Liver (tissue), 9 donors: ENCODE results near the gene L3MBTL1. TPM values are rescaled to one million over a fixed set of nuclear protein-coding genes. Genes with fewer than 3 reads are reported as not detected.

Source experiments
- DNase-seq: peaks from one replicate; pipeline ENCODE4 v3.0.0-alpha.2; 2017; ENCODE audit warnings: low spot score
- H3K27ac ChIP-seq, 2 donors: one replicate each; pipeline ENCODE4 v1.7.0; 2013; ENCODE audit warnings: inconsistent platforms in 2 of 2, low read length in 2 of 2, control low read depth in 1 of 2, low read depth in 1 of 2, mild to moderate bottlenecking in 1 of 2
- H3K27me3 ChIP-seq, 4 donors: one replicate each; pipeline versions ENCODE4 v1.6.1 to v1.7.0; 2013; ENCODE audit warnings: low read length in 3 of 4, inconsistent platforms in 1 of 4, mild to moderate bottlenecking in 1 of 4, moderate library complexity in 1 of 4; ENCODE audit not compliant: control insufficient read depth in 4 of 4, insufficient read depth in 4 of 4
- H3K36me3 ChIP-seq, 4 donors: one replicate each; pipeline versions ENCODE4 v1.6.1 to v1.7.0; 2013; ENCODE audit warnings: low read length in 3 of 4, mild to moderate bottlenecking in 3 of 4, low read depth in 1 of 4, moderate library complexity in 1 of 4; ENCODE audit not compliant: control insufficient read depth in 4 of 4, insufficient read depth in 3 of 4
- H3K4me1 ChIP-seq, 4 donors: one replicate each; pipeline versions ENCODE4 v1.6.1 to v1.7.0; 2013; ENCODE audit warnings: low read length in 3 of 4, mild to moderate bottlenecking in 3 of 4, moderate library complexity in 1 of 4; ENCODE audit not compliant: control insufficient read depth in 4 of 4, insufficient read depth in 4 of 4
- H3K4me3 ChIP-seq, 3 donors: one replicate each; pipeline versions ENCODE4 v1.6.1 to v1.7.0; 2013; ENCODE audit warnings: low read length in 3 of 3, control low read depth in 1 of 3, low read depth in 1 of 3, mild to moderate bottlenecking in 1 of 3
- H3K9ac ChIP-seq, 2 donors: one replicate each; pipeline ENCODE4 v1.7.0; 2013; ENCODE audit warnings: low read length in 2 of 2, mild to moderate bottlenecking in 2 of 2, moderate library complexity in 2 of 2, control low read depth in 1 of 2, low read depth in 1 of 2
- H3K9me3 ChIP-seq, 4 donors: one replicate each; pipeline versions ENCODE4 v1.6.1 to v1.7.0; 2013; ENCODE audit warnings: low read length in 3 of 4; ENCODE audit not compliant: control insufficient read depth in 4 of 4
- EGR1 ChIP-seq, 2 donors: IDR thresholded peaks; 2 replicates each; pipeline ENCODE4 v1.6.1; 2016 to 2018; ENCODE audit warnings: antibody characterized with exemption in 2 of 2, low read depth in 2 of 2
- FOXA1 ChIP-seq: IDR thresholded peaks from 2 replicates; pipeline ENCODE4 v1.6.1; 2016; ENCODE audit warnings: antibody characterized with exemption
- FOXA2 ChIP-seq: IDR thresholded peaks from 2 replicates; pipeline ENCODE4 v1.6.1; 2016; ENCODE audit warnings: antibody characterized with exemption
- GABPA ChIP-seq, 2 donors: IDR thresholded peaks in 1 of 2; conservative IDR thresholded peaks in 1 of 2; 2 replicates each; pipeline ENCODE4 v1.6.1; 2016; ENCODE audit warnings: antibody characterized with exemption in 2 of 2, mild to moderate bottlenecking in 1 of 2, moderate library complexity in 1 of 2
- HNF4A ChIP-seq, 2 donors: conservative IDR thresholded peaks; 2 replicates each; pipeline ENCODE4 v1.6.1; 2016; ENCODE audit warnings: antibody characterized with exemption in 2 of 2, mild to moderate bottlenecking in 2 of 2
- HNF4G ChIP-seq: IDR thresholded peaks from 2 replicates; pipeline ENCODE4 v1.6.1; 2016; ENCODE audit warnings: antibody characterized with exemption
- JUND ChIP-seq, 2 donors: IDR thresholded peaks; 2 replicates each; pipeline ENCODE4 v1.6.1; 2016; ENCODE audit warnings: antibody characterized with exemption in 2 of 2
- NR2F2 ChIP-seq: IDR thresholded peaks from 2 replicates; pipeline ENCODE4 v1.6.1; 2016; ENCODE audit warnings: antibody characterized with exemption
- RAD21 ChIP-seq, 2 donors: IDR thresholded peaks; 2 replicates each; pipeline ENCODE4 v1.6.1; 2016; ENCODE audit warnings: antibody characterized with exemption in 2 of 2, mild to moderate bottlenecking in 2 of 2
- RXRA ChIP-seq, 2 donors: IDR thresholded peaks; 2 replicates each; pipeline ENCODE4 v1.6.1; 2017 to 2018; ENCODE audit warnings: antibody characterized with exemption in 2 of 2, mild to moderate bottlenecking in 1 of 2
- SP1 ChIP-seq: IDR thresholded peaks from 2 replicates; pipeline ENCODE4 v1.6.1; 2018; ENCODE audit warnings: antibody characterized with exemption, mild to moderate bottlenecking
- TAF1 ChIP-seq: conservative IDR thresholded peaks from 2 replicates; pipeline ENCODE4 v1.6.1; 2016; ENCODE audit warnings: antibody characterized with exemption, mild to moderate bottlenecking
- YY1 ChIP-seq: IDR thresholded peaks from 2 replicates; pipeline ENCODE4 v1.6.1; 2016; ENCODE audit warnings: antibody characterized with exemption, mild to moderate bottlenecking
- WGBS: extraction: QIAGEN DNeasy Blood & Tissue Kit; methylation state at CpG from one replicate; pipeline ENCODE4 v1.1.7; 2013; 5-methylcytosine and 5-hydroxymethylcytosine counted together
- polyA plus RNA-seq, 2 donors: library from polyadenylated mRNA; stranded (reverse) in 1 of 2; unstranded in 1 of 2; fragments of 200-250 nt in 1 of 2; fragments of >200 nt in 1 of 2; fragmentation: Nextera tagmentation in 1 of 2; extraction: Ambion mirVana in 1 of 2; gene quantifications; one replicate each; pipeline versions ENCODE4 v1.2.1 to v1.2.3, GENCODE V29; 2013 to 2015
- total RNA-seq, 2 donors: library from RNA; depleted of rRNA; stranded (reverse); fragments of >200 nt; gene quantifications; one replicate each; pipeline ENCODE4 v1.2.3, GENCODE V29; 2014
- TF ChIP-seq, protein P1 (sequence below): IDR thresholded peaks from 2 replicates; pipeline ENCODE4 v1.6.1; 2016; ENCODE audit warnings: antibody characterized with exemption
- TF ChIP-seq, protein P2 (sequence below): IDR thresholded peaks from 2 replicates; pipeline ENCODE4 v1.6.1; 2016; ENCODE audit warnings: antibody characterized with exemption
- TF ChIP-seq, protein P3 (sequence below): IDR thresholded peaks from 2 replicates; pipeline ENCODE4 v1.6.1; 2016; ENCODE audit warnings: antibody characterized with exemption, mild to moderate bottlenecking
- TF ChIP-seq, protein P4 (sequence below): fragments of 150-350 bp; IDR thresholded peaks from 2 replicates; pipeline ENCODE4 v1.5.1; 2017; ENCODE audit warnings: improper control_type of control experiment, low read depth, low read length; ENCODE audit not compliant: missing input control
- TF ChIP-seq, protein P5 (sequence below): IDR thresholded peaks from 2 replicates; pipeline ENCODE4 v1.6.1; 2016; ENCODE audit warnings: antibody characterized with exemption
- donor health status: healthy.
- donor health status: healthy.
- donor health status: healthy.
- donor health status: healthy.
- donor health status: healthy.

Gene L3MBTL1
- total and polyA plus RNA-seq, 4 donors = 0.45 to 5.6 (median 2.0) TPM

DNA sequence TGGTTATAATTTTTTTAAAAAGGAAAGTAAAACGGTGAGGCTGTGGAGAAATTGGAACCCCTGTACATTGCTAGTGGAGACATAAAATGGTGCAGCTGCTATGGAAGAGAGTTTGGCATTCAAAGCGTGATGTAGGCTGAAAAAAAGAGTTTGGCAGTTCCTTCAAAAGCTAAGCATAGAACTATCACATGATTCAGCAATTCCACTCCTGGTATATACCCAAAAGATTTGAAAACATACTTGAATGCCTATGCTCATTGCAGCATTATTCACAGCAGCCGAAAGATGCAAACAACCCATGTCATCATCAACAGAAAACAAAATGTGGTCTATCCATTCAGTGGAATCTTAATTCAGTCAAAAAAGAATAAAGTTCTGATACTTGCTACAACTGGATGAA lies 46.9 kb downstream of the L3MBTL1 start:
- no peak for TF ChIP-seq HNF4A (conservative IDR thresholded peaks at IDR 0.05)
- TF ChIP-seq, protein P1, sequence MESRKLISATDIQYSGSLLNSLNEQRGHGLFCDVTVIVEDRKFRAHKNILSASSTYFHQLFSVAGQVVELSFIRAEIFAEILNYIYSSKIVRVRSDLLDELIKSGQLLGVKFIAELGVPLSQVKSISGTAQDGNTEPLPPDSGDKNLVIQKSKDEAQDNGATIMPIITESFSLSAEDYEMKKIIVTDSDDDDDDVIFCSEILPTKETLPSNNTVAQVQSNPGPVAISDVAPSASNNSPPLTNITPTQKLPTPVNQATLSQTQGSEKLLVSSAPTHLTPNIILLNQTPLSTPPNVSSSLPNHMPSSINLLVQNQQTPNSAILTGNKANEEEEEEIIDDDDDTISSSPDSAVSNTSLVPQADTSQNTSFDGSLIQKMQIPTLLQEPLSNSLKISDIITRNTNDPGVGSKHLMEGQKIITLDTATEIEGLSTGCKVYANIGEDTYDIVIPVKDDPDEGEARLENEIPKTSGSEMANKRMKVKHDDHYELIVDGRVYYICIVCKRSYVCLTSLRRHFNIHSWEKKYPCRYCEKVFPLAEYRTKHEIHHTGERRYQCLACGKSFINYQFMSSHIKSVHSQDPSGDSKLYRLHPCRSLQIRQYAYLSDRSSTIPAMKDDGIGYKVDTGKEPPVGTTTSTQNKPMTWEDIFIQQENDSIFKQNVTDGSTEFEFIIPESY = no peak
- no peak for TF ChIP-seq FOXA1
- TF ChIP-seq RAD21 (IDR thresholded peaks at IDR 0.05) = no peak
- no peak overlapping the region for H3K9ac ChIP-seq
- peaks cover 3 to 55% (median 39%) of the 10 kb centered on the region in 4 donors for H3K4me1 ChIP-seq
- 86% methylated on average over 3 of the region's 3 CpGs for WGBS
- no peaks in the 10 kb centered on the region for H3K9me3 ChIP-seq
- H3K4me3 ChIP-seq = no peak overlapping the region
- no peak for DNase-seq
- H3K36me3 ChIP-seq = no peaks in the 10 kb centered on the region
- H3K27ac ChIP-seq = no peak overlapping the region
- no peaks in the 10 kb centered on the region for H3K27me3 ChIP-seq

DNA sequence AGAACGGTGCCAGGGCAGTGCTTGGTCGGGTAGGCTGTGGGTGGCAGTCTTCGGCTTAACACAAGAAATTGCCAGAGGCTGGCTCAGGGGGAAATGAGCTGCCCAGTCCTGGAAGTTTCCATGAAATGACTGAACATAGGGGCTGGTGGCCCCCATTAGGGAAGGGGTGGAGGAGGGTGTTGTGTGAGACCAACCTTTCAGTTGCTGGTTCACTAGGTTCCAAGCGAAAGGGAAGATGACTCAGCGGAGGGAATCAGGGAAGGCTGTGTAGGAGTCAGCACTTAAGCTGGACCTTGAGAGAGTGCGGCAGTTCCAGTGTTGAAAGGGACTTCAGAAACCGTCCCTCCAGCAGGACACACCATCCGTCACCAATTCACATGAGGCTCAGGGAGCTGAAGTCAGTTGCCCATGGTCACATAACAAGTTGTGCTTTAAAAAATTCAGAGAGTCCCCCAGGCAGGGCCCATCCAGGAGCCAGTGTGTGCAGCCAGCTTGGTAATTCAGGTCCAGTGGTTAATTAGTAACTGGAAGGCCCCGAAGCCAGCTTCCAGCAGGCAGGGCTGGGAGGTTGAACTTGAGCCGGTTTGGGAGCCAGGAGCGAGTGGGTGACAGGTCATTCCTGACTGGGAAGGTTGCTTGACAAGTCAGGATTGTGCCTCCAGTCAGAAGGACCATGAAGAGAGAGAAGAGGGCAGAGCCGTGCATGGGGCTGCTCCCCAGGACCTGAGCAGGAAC lies 51.1 kb downstream of the L3MBTL1 start, which contains the start of gene SGK2:
TSS of gene SGK2 (plus strand) at position 616 of the 735 bp plus-strand sequence. CDS start 7,469 bp downstream, outside the sequence.
- TF ChIP-seq, protein P2, sequence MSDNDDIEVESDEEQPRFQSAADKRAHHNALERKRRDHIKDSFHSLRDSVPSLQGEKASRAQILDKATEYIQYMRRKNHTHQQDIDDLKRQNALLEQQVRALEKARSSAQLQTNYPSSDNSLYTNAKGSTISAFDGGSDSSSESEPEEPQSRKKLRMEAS = peak; percentile 53
- TF ChIP-seq EGR1 (IDR thresholded peaks at IDR 0.05; ENCODE audit: low read depth in 2 of 2) (no peak), HNF4A (conservative IDR thresholded peaks at IDR 0.05) (peak; percentile 55 to 76), HNF4G (peak; percentile 18), NR2F2 (no peak), JUND (IDR thresholded peaks at IDR 0.05) (peak; percentile 17 to 51), FOXA1 (no peak), TAF1 (peak; percentile 97), RXRA (IDR thresholded peaks at IDR 0.05) (peak; percentile 86 to 91), SP1 (peak; percentile 85), GABPA (IDR thresholded peaks at IDR 0.05 in 1 of 2, conservative IDR thresholded peaks at IDR 0.05 in 1 of 2) (no peak), FOXA2 (no peak), YY1 (peak; percentile 35), RAD21 (IDR thresholded peaks at IDR 0.05) (peak in 1 of 2 donors; percentile 33)
- TF ChIP-seq, protein P3, sequence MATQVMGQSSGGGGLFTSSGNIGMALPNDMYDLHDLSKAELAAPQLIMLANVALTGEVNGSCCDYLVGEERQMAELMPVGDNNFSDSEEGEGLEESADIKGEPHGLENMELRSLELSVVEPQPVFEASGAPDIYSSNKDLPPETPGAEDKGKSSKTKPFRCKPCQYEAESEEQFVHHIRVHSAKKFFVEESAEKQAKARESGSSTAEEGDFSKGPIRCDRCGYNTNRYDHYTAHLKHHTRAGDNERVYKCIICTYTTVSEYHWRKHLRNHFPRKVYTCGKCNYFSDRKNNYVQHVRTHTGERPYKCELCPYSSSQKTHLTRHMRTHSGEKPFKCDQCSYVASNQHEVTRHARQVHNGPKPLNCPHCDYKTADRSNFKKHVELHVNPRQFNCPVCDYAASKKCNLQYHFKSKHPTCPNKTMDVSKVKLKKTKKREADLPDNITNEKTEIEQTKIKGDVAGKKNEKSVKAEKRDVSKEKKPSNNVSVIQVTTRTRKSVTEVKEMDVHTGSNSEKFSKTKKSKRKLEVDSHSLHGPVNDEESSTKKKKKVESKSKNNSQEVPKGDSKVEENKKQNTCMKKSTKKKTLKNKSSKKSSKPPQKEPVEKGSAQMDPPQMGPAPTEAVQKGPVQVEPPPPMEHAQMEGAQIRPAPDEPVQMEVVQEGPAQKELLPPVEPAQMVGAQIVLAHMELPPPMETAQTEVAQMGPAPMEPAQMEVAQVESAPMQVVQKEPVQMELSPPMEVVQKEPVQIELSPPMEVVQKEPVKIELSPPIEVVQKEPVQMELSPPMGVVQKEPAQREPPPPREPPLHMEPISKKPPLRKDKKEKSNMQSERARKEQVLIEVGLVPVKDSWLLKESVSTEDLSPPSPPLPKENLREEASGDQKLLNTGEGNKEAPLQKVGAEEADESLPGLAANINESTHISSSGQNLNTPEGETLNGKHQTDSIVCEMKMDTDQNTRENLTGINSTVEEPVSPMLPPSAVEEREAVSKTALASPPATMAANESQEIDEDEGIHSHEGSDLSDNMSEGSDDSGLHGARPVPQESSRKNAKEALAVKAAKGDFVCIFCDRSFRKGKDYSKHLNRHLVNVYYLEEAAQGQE = peak; percentile 73
- TF ChIP-seq, protein P4, sequence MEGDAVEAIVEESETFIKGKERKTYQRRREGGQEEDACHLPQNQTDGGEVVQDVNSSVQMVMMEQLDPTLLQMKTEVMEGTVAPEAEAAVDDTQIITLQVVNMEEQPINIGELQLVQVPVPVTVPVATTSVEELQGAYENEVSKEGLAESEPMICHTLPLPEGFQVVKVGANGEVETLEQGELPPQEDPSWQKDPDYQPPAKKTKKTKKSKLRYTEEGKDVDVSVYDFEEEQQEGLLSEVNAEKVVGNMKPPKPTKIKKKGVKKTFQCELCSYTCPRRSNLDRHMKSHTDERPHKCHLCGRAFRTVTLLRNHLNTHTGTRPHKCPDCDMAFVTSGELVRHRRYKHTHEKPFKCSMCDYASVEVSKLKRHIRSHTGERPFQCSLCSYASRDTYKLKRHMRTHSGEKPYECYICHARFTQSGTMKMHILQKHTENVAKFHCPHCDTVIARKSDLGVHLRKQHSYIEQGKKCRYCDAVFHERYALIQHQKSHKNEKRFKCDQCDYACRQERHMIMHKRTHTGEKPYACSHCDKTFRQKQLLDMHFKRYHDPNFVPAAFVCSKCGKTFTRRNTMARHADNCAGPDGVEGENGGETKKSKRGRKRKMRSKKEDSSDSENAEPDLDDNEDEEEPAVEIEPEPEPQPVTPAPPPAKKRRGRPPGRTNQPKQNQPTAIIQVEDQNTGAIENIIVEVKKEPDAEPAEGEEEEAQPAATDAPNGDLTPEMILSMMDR = no peak
- TF ChIP-seq, protein P5, sequence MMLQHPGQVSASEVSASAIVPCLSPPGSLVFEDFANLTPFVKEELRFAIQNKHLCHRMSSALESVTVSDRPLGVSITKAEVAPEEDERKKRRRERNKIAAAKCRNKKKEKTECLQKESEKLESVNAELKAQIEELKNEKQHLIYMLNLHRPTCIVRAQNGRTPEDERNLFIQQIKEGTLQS = peak; percentile 31
- TF ChIP-seq, protein P1 = no peak

More for the DNA sequence above, 51.1 kb downstream of the L3MBTL1 start, which contains the start of gene SGK2:
- 25% methylated on average over 12 of the region's 12 CpGs for WGBS
- peak within 1 kb of the TSS; percentile 66 to 87 (median 86) for H3K4me3 ChIP-seq
- peak within 1 kb of the TSS; percentile 62 to 87 for H3K27ac ChIP-seq
- H3K9me3 ChIP-seq = no peaks in the 10 kb centered on the region
- peaks cover 7 to 45% (median 28%) of the 10 kb centered on the region in 4 donors for H3K4me1 ChIP-seq
- peak within 1 kb of the TSS; percentile 31 to 67 for H3K9ac ChIP-seq
- H3K36me3 ChIP-seq = peaks cover 0 to 5% (median 0%) of the 10 kb centered on the region in 4 donors
- no peaks in the 10 kb centered on the region for H3K27me3 ChIP-seq
- DNase-seq = peak; percentile 60
